SK-N-SH treated with all-trans-retinoic acid at 6 μM for 48 hours (cell line): Measurements from ENCODE around the gene SLC49A4.

Source experiments
- ATAC-seq: fragments of 200-7000 bp; cut with Tn5 transposase; 3 replicates; pipeline ENCODE4 v1.9.1; 2020; ENCODE audit warnings: mild to moderate bottlenecking, moderate library complexity
- BACH2 ChIP-seq: fragments of 250-450 bp; sonication (Bioruptor Pico); IDR thresholded peaks from 2 replicates; pipeline ENCODE4 v1.9.0; 2021; ENCODE audit warnings: mild to moderate bottlenecking, borderline replicate concordance
- CREB5 ChIP-seq: fragments of 250-450 bp; sonication (Bioruptor Pico); IDR thresholded peaks from 2 replicates; pipeline ENCODE4 v1.5.1; 2020; ENCODE audit warnings: low read depth, mild to moderate bottlenecking, moderate library complexity
- CSDC2 ChIP-seq: fragments of 250-450 bp; sonication (Bioruptor Pico); IDR thresholded peaks from 2 replicates; pipeline ENCODE4 v1.5.0; 2020; ENCODE audit warnings: mild to moderate bottlenecking, moderate library complexity
- CSRNP3 ChIP-seq: fragments of 250-450 bp; sonication (Bioruptor Pico); IDR thresholded peaks from 2 replicates; pipeline ENCODE4 v1.5.1; 2021; ENCODE audit warnings: mild to moderate bottlenecking, moderate library complexity
- ESRRG ChIP-seq: fragments of 250-450 bp; sonication (Bioruptor Pico); IDR thresholded peaks from 2 replicates; pipeline ENCODE4 v1.6.1; 2021; ENCODE audit warnings: mild to moderate bottlenecking
- GLIS3 ChIP-seq: fragments of 250-450 bp; sonication (Bioruptor Pico); IDR thresholded peaks from 2 replicates; pipeline ENCODE4 v1.5.0; 2020; ENCODE audit warnings: mild to moderate bottlenecking, moderate library complexity
- OSR1 ChIP-seq: fragments of 250-450 bp; sonication (Bioruptor Pico); IDR thresholded peaks from 2 replicates; pipeline ENCODE4 v1.8.0; 2022; ENCODE audit warnings: moderate library complexity, mild to moderate bottlenecking, inconsistent platforms
- PATZ1 ChIP-seq: fragments of 250-450 bp; sonication (Bioruptor Pico); IDR thresholded peaks from 2 replicates; pipeline ENCODE4 v1.8.0; 2020; ENCODE audit warnings: mild to moderate bottlenecking, moderate library complexity, borderline replicate concordance
- POU6F1 ChIP-seq: fragments of 250-450 bp; sonication (Bioruptor Pico); IDR thresholded peaks from 2 replicates; pipeline ENCODE4 v1.8.0; 2021; ENCODE audit warnings: low read depth, mild to moderate bottlenecking, moderate library complexity, borderline replicate concordance
- SNAI2 ChIP-seq: fragments of 250-450 bp; sonication (Bioruptor Pico); IDR thresholded peaks from 2 replicates; pipeline ENCODE4 v1.5.0; 2020; ENCODE audit warnings: mild to moderate bottlenecking, moderate library complexity
- TCF4 ChIP-seq: fragments of 250-450 bp; sonication (Bioruptor Pico); IDR thresholded peaks from 2 replicates; pipeline ENCODE4 v1.8.0; 2021; ENCODE audit warnings: mild to moderate bottlenecking, moderate library complexity, borderline replicate concordance
- TOX ChIP-seq: fragments of 250-450 bp; sonication (Bioruptor Pico); IDR thresholded peaks from 2 replicates; pipeline ENCODE4 v1.8.0; 2021; ENCODE audit warnings: mild to moderate bottlenecking, moderate library complexity, borderline replicate concordance
- TSHZ2 ChIP-seq: fragments of 250-450 bp; sonication (Bioruptor Pico); IDR thresholded peaks from 2 replicates; pipeline ENCODE4 v1.5.0; 2020; ENCODE audit warnings: mild to moderate bottlenecking, moderate library complexity
- ZC3H10 ChIP-seq: fragments of 250-450 bp; sonication (Bioruptor Pico); IDR thresholded peaks from 2 replicates; pipeline ENCODE4 v1.5.1; 2021; ENCODE audit warnings: mild to moderate bottlenecking, moderate library complexity
- ZFP3 ChIP-seq: fragments of 250-450 bp; sonication (Bioruptor Pico); IDR thresholded peaks from 2 replicates; pipeline ENCODE4 v1.5.0; 2020; ENCODE audit warnings: mild to moderate bottlenecking, moderate library complexity
- ZFP30 ChIP-seq: fragments of 450-650 bp; formaldehyde crosslinking; IDR thresholded peaks from 2 replicates; pipeline ENCODE4 v1.5.0; 2022; ENCODE audit warnings: mild to moderate bottlenecking, moderate library complexity
- ZNF70 ChIP-seq: fragments of 450-650 bp; formaldehyde crosslinking; IDR thresholded peaks from 2 replicates; pipeline ENCODE4 v1.5.0; 2020; ENCODE audit warnings: mild to moderate bottlenecking, moderate library complexity
- ZNF8 ChIP-seq: fragments of 450-650 bp; formaldehyde crosslinking; IDR thresholded peaks from 2 replicates; pipeline ENCODE4 v1.5.0; 2020; ENCODE audit warnings: mild to moderate bottlenecking, moderate library complexity

SLC49A4 gene

GRCh38 chr3:122787872-122788271 lies 7.0 kb upstream of the SLC49A4 start:
- no peak for TF ChIP-seq CREB5 (CRISPR knock-in tag)
- TF ChIP-seq TCF4 (CRISPR knock-in tag): no peak
- TF ChIP-seq ZNF8 (CRISPR knock-in tag): no peak
- TF ChIP-seq BACH2 (CRISPR knock-in tag): no peak
- no peak for TF ChIP-seq TSHZ2 (CRISPR knock-in tag)
- TF ChIP-seq CSRNP3 (CRISPR knock-in tag): no peak
- no peak for TF ChIP-seq TOX (CRISPR knock-in tag)
- TF ChIP-seq ZFP3 (CRISPR knock-in tag): no peak
- no peak for TF ChIP-seq SNAI2 (CRISPR knock-in tag)
- no peak for TF ChIP-seq GLIS3 (CRISPR knock-in tag)
- no peak for TF ChIP-seq CSDC2 (CRISPR knock-in tag)
- no peak for TF ChIP-seq ZFP30 (CRISPR knock-in tag)
- no peak for TF ChIP-seq OSR1 (CRISPR knock-in tag)
- TF ChIP-seq POU6F1: no peak
- TF ChIP-seq PATZ1 (CRISPR knock-in tag): no peak
- TF ChIP-seq ESRRG (CRISPR knock-in tag): no peak
- no peak for ATAC-seq

GRCh38 chr3:122789585-122790273 lies 5.1 kb upstream of the SLC49A4 start:
- ATAC-seq: no peak
- TF ChIP-seq ZNF70 (CRISPR knock-in tag): no peak
- TF ChIP-seq ZC3H10 (CRISPR knock-in tag): no peak
- TF ChIP-seq TSHZ2 (CRISPR knock-in tag): no peak
- TF ChIP-seq CSDC2 (CRISPR knock-in tag): no peak
- TF ChIP-seq TCF4 (CRISPR knock-in tag): no peak
- TF ChIP-seq, all 23 proteins: peak for 0
